Stimulated activated CD8-positive, alpha-beta memory T cell treated with anti-CD3 and anti-CD28 coated beads, Interleukin-12 subunit alpha, Interleukin-12 subunit beta, amount 100 ng/mL, for 1 hour (primary cell): ENCODE measurements around the gene GIGYF1.

Experiments
- DNase-seq: peaks from one replicate; pipeline ENCODE4 v3.0.0-alpha.2; 2020; ENCODE audit warnings: low read depth

GIGYF1 gene

DNA sequence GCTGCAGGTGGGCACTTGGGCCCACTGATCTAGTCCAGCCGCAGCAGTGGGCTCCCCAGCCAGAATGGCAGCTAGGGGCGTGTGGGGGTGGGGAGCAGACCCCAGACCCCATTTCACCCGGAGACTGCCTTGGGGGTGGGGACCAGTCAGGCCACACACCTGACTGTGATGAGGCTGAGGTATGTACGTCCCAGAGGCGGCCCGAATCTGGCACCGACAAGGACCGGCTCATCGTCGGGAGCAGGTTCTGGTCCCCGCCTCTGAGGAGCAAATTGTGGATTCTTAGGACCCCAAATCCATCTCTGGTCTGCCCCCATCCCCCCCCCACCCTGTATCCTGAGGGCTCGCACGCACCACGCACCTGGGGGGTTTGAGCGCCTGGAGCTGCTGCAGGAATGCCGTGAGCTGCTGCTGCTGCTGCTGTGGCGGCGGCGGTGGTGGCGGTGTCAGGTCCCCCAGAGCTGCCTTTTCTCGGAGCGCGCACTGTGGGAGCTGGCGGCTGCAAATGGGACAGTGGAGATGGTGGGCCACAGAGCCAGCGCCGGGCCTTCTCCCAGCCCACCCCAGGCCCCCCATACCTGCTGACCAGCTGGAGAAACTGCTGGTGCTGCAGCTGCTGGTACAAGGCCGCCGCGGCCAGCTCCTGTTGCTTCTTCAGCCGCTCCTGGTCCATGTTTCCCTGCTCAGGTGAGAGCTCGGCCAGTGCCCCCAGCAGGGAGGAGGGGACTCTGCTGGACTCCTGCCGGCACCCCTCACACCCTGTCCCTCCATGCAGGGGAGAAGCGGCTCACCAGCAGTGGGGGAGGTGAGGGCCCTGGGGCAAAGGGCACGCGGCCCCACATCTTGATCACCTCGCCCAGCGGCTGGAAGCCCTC lies 10.2 kb downstream of the GIGYF1 start:
- no peak for DNase-seq

DNA sequence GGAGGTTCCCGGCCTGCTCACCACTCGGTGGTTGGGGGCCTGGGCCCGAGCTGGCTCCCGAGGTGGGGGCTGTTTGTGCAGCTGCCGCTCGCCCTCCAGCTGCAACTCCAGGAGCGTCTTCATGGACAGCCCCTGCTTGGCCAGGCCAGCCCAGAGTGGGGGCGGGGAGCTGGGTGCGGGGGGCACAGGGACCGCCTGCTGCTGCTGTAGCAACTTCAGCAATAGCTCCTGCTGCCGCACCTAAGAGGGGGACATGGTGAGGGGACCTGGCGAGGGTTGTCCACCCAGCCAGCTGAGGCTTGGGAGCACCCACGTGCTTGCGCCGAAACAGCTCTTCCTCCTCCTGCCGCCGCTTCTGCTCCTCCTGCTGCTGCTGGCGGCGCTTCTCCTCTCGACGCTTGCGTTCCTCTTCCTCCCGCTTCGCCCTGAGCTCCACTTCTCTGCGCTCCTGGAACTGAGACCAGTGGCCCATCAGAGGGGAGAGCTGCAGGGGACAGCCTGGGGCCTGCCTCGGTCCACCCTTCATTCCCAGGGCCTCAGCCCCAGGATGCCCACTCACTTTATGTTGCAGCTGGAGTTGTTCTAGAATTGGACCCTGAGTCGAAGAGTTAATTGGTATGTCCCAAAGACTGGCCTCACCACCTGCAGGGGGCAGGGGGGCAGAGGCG lies 10.9 kb downstream of the GIGYF1 start:
- DNase-seq: no peak

DNA sequence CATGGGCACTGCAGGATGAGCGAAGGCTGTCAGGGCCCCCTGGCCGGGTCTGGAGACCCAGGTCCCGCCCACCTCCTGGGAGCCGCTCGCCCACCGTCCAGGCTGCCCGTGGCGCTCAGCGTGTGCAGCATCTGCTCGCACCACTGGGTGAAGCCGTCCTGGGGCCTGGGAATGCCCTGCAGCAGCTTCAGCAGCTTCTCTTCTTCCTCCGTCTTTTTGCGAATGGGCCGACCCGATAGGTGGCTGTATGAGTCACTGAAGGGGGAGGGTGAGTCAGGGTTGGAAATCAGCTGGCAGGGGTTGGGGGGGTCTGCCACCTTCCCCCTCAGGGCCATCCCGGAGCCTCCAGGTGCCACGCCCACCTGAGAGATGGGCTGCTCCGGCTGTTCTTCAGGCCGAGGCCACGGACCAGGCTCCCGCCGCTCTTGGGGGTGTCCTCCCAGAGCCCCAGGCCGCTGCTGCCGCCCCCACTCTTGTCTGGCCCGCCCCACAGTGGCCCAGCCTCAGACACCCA lies 11.8 kb downstream of the GIGYF1 start:
- no peak for DNase-seq

DNA sequence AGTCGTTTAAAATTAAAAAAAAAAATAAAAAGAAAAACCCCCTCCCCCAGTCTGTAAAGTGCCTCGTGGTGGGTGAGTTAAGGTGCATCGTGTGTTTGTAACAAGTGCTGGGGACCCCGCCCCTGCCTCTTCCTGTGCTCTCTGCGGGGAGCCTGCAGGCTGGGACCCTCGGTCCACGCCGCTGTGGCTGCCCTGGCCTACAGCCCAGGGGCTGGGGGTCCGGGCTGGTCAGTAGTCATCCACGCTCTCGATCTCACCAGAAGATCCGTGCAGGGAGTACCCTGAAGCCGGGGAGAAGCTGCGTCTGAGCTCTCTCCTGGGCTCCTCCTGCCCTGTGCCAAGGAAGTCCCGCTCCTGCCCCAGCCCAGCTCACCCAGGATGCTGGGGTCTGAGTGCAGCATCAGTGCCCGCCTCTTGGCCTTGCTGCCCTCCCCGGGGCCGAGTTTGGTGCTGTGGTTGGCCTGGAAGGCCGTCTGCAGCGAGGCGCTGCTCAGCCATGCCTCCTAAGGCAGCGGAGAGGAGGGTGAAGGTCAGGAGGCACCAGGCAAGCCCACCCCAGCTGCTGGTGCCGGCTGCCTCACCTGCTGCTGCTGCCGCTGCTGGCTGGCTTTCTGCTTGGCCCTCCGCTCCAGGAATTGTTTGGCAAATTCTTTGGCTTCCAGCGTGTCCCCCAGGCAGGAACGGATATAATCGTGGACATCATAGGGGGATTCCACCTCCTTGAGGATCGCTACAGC lies 12.4 kb downstream of the GIGYF1 start:
- no peak for DNase-seq

DNA sequence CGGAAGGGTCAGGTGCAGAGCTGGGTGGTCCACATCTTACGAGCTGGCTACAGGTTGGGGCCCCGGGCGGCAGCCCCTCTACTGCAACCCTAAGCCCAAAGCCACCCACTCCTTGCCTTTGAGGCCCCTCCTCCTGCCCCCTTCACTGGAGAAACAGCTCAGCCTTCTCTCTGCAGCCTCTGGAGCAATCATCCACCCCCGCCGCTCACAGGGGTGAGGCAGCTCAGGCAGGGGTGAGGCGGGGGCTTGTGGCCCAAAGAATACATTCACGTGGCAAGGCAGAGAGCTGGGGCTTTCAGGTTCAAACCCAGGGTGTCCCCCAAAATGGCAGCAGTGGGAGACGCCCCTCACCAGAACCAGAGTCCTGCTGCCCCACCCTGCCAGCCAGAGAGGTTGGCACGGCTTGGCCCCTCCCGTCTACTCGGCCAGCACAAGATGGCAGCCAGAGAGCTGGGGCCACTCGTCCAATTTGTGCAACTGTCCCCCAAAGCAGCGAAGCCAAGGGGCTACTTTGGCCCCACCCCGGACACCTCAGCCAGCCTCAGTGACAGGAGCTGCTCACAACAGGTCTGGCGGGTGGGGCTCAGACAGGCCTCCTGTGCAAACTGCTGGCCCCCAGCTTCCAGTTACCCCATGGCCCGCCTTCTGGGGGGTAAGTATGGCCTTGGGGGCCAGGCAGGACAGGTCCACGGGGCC lies 13.3 kb downstream of the GIGYF1 start:
- no peak for DNase-seq

DNA sequence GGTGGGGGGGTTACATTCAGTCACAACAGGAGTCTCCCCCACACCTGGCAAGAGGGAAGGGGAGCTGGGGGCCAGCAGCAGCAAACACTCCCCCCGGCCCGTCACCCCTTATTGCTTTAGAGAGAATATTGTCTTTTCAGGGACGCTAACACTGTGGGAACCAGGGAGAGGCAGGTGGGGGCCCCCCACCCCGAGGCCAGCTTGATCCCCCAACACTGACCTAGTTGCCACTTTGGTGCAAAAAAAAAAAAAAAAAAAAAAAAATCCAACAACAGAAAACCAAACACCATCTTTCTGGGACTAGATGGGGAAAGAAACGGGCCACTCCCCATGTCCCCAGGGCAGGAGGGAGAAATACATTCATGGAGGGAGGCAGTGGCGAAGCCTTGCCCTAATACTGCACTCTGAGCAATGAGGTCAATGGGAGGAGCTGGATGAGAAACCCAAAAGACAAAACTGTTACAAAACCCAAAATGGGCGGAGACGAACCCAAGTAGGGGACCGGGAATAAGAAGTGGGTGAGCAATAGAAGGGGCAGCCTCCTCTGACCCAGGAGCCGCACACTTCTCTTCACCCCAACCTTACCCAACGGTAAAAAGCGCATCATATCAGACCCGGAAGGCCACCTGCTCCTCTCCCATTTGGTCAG lies 14.0 kb downstream of the GIGYF1 start:
- DNase-seq: no peak

DNA sequence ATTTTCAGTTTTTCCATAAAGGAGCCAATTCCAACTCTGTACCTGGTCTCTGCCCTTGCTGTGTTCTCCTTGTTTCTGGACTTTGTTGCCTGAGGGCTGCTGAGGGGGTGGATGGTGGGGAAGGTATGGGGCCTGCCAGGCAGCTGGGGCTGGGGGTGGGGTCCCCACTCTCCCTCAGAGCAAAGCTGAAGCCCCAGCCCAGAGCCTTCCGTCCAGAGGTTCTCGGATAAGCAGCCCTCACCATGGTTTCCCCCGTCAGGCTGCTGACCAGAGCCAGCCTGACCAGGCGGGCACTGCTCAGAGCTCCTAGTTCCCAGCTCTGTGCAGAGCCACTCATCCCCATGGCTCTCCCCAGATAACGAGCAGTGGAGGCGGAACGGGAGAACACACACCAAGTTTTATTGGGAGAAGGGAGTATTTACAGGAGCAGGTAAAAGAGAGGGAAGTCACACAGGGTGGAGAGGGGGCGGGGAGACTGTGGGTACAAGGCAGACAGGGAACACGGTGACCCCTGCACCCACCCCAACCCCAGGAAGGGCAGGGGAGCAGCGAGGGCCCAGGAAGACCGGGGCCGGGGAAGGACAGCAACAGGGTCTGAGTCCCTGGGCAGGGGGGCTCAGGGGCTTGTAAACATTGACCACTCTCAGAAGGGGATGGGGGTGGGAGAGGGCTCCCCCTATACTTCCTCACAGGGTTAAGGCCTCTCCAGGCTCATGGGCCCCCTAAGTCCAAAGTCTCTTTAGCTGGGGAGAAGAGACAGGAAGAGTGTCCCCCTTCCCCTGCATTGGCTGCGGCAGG lies 14.7 kb downstream of the GIGYF1 start:
- DNase-seq: no peak

DNA sequence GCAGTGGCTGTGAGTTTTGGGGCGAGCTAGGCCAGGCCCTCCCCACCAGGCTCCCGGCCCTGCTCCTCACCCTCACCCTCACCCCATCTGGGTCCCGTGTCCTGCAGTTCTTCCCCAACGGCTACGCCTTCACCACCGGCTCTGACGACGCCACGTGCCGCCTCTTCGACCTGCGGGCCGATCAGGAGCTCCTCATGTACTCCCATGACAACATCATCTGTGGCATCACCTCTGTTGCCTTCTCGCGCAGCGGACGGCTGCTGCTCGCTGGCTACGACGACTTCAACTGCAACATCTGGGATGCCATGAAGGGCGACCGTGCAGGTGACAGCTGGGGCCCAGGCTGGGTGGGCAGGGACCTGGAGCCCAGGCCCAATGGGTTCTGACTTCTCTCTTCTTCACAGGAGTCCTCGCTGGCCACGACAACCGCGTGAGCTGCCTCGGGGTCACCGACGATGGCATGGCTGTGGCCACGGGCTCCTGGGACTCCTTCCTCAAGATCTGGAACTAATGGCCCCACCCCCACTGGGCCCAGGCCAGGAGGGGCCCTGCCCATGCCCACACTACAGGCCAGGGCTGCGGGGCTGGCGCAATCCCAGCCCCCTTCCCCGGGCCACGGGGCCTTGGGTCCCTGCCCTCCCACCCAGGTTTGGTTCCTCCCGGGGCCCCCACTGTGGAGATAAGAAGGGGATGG lies 15.6 kb downstream of the GIGYF1 start:
- no peak for DNase-seq

DNA sequence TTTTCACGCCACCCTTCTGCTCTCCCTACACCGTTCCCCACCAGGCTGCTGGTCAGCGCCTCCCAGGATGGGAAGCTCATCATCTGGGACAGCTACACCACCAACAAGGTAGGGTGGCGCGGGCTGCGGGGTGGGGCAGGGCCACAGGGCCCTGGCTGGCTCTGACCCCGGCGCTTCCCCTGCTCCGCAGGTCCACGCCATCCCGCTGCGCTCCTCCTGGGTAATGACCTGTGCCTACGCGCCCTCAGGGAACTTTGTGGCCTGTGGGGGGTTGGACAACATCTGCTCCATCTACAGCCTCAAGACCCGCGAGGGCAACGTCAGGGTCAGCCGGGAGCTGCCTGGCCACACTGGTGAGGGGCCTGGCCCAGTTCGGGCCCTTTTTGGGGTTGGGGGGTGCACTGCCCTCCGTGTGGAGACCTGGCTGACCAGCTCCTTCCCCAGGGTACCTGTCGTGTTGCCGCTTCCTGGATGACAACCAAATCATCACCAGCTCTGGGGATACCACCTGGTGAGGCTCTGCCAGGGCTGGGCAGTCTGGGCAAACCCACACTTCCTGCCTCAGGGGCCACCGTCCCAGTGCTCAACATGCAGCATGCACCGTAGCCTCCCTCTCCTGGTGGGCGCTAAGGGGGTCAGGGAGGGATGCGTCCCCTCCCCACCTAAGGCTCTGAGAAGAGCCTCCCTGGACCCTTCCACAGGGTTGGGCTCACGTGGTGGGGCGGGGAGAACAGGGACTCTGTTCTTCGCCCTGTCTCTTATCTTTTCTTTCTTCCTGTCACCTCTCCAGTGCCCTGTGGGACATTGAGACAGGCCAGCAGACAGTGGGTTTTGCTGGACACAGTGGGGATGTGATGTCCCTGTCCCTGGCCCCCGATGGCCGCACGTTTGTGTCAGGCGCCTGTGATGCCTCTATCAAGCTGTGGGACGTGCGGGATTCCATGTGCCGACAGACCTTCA lies 16.5 kb downstream of the GIGYF1 start:
- DNase-seq: no peak

DNA sequence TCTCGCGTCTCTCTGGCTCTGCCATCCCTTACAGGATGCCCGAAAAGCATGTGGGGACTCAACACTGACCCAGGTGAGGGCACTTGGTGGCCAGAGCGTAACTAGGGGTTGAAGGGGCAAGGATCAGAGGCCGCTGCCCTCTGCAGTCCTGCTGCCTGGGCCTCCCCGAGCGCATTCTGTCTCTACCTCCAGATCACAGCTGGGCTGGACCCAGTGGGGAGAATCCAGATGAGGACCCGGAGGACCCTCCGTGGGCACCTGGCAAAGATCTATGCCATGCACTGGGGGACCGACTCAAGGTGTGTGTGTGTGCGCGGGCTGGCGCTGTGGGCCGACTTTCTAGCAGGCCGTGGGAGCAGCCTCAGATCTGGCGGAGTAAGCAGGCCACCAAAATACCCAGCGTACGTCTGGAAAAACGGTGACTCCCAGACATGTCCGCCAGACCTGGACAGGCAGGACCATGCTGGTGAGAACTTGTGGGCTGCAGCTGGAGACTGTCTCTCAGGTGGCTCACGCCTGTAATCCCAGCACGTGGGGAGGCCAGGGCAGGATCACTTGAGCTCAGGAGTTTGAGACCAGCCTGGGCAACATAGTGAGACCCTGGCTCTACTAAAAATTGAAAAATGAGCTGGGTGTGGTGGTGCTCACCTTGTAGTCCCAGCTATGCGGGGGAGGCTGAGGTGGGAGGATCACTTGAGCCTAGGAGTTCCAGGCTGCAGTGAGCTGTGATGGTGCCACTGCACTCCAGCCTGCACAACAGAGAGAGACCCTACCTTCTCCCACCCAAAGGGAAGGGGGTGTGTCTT lies 17.3 kb downstream of the GIGYF1 start:
- DNase-seq: no peak

DNA sequence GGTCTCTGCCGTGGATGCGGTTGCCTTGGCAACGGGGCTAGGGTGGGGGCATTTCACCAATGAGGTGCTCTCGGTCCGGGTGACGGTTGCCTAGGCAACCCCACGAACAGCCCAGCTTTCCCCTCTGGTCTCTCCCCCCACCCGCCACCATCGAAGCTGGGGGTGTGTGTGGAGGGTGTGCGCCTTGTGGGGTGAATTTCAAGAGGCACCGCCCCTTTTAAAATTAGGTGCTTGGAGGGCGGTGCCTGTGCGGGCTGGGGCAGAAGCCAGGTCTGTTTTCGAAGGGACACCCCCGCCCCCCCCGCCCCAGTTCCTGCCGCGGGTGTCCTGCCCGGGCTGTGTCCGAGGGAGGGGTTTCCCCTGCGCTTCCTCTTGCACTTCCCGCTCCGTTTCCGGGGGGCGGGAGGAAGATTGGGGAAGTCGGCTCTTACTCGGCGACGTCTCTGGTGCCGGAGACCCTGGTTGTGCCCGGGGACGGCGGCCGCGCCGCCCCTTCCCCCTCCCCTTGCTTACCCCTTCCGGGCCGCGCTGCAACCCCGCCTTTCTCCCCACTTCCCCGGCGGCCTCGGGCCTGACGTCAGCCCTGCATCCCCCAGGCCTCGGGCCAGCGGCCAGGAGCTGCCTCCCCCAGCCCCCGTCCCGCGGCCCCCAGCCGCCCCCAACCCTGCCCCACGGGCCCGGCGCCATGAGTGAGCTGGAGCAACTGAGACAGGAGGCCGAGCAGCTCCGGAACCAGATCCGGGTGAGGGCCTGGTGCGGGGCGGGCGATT lies 18.3 kb downstream of the GIGYF1 start:
- peak; percentile 73 for DNase-seq

DNA sequence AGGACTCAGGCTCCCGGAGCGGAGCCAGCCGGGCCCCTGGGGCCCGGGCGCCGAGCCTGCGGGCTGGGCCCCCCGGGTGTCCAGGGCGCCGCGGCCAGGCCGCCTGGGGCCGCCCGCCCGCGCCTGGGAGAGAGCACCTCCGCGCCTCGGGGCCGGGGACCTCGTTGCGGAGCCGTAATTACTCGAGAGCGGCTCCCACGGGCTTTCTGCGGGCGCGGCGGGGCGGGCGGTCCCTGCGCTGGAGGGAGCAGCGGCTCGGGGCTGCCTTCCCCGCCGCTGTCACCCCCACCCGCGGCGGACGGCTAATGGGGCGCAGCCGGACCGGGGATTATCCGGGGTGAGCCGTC lies 19.0 kb downstream of the GIGYF1 start:
- no peak for DNase-seq

DNA sequence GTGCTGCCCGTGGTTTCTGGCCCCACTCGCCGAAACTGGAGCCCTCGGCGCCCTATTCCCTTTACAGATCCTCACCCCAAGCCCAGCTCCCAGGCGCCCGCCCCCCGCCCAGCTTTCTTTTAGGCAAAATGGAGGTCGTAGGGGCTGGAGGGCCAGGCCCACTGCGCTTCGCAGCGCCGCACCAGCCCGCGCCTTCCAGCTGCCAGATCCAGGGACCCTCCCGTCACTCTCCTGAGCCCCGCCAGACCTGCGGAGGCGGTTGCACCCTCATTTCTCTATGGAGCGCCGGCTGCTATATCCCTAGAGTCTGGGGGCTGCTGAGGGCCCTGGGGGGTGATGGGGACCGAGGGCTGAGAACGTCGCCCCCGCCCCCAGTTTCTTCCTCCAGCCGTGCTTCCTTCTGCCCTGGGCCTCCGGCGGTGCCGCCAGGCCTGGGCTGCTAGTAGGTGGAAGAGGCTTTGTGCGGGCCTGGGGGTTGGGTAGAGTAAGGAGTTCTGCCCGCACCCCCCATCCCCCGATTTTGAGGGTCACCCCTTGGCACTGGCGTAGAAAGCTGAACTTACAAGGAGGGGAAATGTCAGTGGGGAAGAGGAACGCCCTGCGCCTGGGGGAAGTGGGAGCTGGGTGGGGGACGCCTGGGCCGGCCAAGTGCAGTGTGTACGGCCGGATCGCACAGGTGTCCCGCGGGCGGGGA lies 19.5 kb downstream of the GIGYF1 start:
- no peak for DNase-seq

DNA sequence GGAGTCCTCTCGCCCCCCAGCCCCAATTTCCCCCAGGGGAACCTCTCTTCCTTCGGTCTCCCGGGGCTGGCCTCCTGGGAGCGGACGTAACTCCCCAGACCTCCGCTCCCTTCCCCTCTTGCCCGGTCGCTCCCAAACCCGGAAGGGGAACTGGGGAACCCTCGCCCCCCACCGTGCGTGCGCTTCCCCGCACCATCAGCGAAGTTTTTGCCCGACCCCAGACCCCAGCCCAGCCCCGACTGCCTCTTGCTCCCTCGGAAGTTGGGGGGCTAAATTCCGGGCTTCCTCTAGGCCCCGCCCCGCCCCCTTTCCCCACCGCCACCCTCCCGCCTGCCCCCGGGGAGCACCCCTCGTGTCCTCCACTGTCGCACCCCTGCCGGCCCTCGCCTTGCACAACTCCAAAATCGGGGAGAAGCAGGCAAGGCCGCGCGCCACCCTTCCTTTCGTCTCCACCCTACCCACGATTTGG lies 20.1 kb downstream of the GIGYF1 start:
- DNase-seq: no peak

DNA sequence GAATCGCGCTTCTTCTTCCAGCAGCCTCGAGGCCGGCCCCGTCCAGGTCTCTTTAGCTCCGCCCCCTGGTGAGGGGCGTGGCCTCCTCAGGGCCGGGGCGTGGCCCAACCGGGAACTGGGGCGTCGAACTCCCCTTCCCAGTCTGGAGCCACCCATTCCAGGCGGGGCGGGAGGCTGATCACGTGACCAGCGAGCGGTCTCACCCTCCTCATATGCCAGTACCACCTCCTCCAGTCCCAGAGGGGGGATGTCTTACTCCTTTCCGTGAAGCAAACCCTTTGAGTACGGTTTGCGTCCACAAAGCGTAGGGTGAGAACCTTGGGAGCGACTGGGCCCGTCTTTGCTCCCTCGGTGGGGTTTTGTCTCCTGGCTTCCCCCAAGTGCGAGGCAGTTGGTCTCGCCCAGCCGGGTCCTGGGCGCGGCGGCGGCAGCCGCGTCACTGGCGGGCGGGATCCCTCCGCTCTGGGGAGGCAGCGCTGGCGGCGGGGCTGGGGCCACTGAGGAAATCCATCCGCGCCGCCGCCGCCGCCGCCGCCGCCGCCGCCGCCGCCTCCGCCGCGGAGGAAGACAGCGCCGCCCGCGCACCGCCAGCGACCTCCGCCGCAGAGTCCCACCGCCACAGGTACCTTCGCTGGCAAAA lies 20.6 kb downstream of the GIGYF1 start, which contains the start of gene GNB2:
TSS of gene GNB2 (plus strand) at position 439 of the 640 bp plus-strand sequence. CDS start 2,526 bp downstream, outside the sequence.
- DNase-seq: peak; percentile 96
